IPS DF 6.9 (cell line): ENCODE results near the gene ZNF91.
"Not testable (repeated sequence)": the region's sequence is repeated elsewhere in the genome, so short reads cannot be mapped to it uniquely, and the experiment has no call there.

Experiments used
- DNase-seq: peaks from one replicate; pipeline ENCODE4 v3.0.0-alpha.2; 2013; ENCODE audit warnings: low read depth, low spot score
- H3K27ac ChIP-seq: one replicate; pipeline ENCODE4 v1.5.1; 2013; ENCODE audit warnings: low read length, control low read depth
- H3K27me3 ChIP-seq: 2 replicates; pipeline ENCODE4 v1.6.1; 2013; ENCODE audit warnings: mild to moderate bottlenecking, low read length; ENCODE audit not compliant: control insufficient read depth, insufficient read depth
- H3K36me3 ChIP-seq: 2 replicates; pipeline ENCODE4 v1.6.1; 2013; ENCODE audit warnings: low read length; ENCODE audit not compliant: control insufficient read depth, insufficient read depth
- H3K4me1 ChIP-seq: 2 replicates; pipeline ENCODE4 v1.6.1; 2013; ENCODE audit warnings: low read length; ENCODE audit not compliant: control insufficient read depth, insufficient read depth
- H3K4me3 ChIP-seq: 2 replicates; pipeline ENCODE4 v1.5.1; 2013; ENCODE audit warnings: mild to moderate bottlenecking, low read length
- H3K9me3 ChIP-seq: 2 replicates; pipeline ENCODE4 v1.6.1; 2013; ENCODE audit warnings: low read length, inconsistent platforms; ENCODE audit not compliant: control insufficient read depth, insufficient read depth
- WGBS: extraction: QIAGEN DNeasy Blood & Tissue Kit; methylation state at CpG from one replicate; pipeline ENCODE4 v1.1.7; 2013; ENCODE audit warnings: mixed read lengths, missing lambda C conversion rate; ENCODE audit not compliant: insufficient read length, insufficient coverage; 5-methylcytosine and 5-hydroxymethylcytosine counted together

ZNF91 gene

GRCh38 chr19:23310729-23311211, 84.5 kb downstream of the ZNF91 start:
- Histone ChIP-seq H3K9me3 (no peaks in the 10 kb centered on the region), H3K36me3 (no peaks in the 10 kb centered on the region), H3K27ac (no peak overlapping the region), H3K4me3 (no peak overlapping the region), H3K27me3 (no peaks in the 10 kb centered on the region), H3K4me1 (no peaks in the 10 kb centered on the region)
- no CpG with 5 or more reads among the region's 2 CpGs for WGBS
- DNase-seq: no peak

- no peaks in the 10 kb centered on the region for H3K27me3 ChIP-seq
- H3K36me3 ChIP-seq: no peaks in the 10 kb centered on the region
- no CpG with 5 or more reads among the region's 1 CpG for WGBS
- H3K9me3 ChIP-seq: no peaks in the 10 kb centered on the region
- no peak overlapping the region for H3K27ac ChIP-seq
- no peaks in the 10 kb centered on the region for H3K4me1 ChIP-seq
- H3K4me3 ChIP-seq: no peak overlapping the region
- no peak for DNase-seq
Measured at GRCh38 chr19:23309926-23310325, 85.3 kb downstream of the ZNF91 start.

GRCh38 chr19:23305555-23305954, 89.7 kb downstream of the ZNF91 start:
- Histone ChIP-seq H3K36me3 (no peaks in the 10 kb centered on the region), H3K9me3 (no peaks in the 10 kb centered on the region), H3K4me1 (no peaks in the 10 kb centered on the region), H3K27ac (no peak overlapping the region), H3K4me3 (no peak overlapping the region), H3K27me3 (no peaks in the 10 kb centered on the region)
- WGBS: no CpG with 5 or more reads among the region's 1 CpG
- DNase-seq: no peak

- DNase-seq: no peak
- Histone ChIP-seq H3K27ac (no peak overlapping the region), H3K4me3 (no peak overlapping the region), H3K27me3 (no peaks in the 10 kb centered on the region), H3K4me1 (no peaks in the 10 kb centered on the region), H3K36me3 (no peaks in the 10 kb centered on the region), H3K9me3 (no peaks in the 10 kb centered on the region)
- WGBS: no CpG with 5 or more reads among the region's 3 CpGs
Measured at GRCh38 chr19:23304238-23304637, 91.0 kb downstream of the ZNF91 start.

GRCh38 chr19:23294141-23294540, 101.1 kb downstream of the ZNF91 start:
- Histone ChIP-seq H3K27me3 (no peaks in the 10 kb centered on the region), H3K9me3 (no peaks in the 10 kb centered on the region), H3K27ac (no peak overlapping the region), H3K4me3 (no peak overlapping the region), H3K4me1 (no peaks in the 10 kb centered on the region), H3K36me3 (no peaks in the 10 kb centered on the region)
- WGBS: no CpG with 5 or more reads among the region's 4 CpGs
- DNase-seq: no peak

GRCh38 chr19:23289966-23290365, 105.3 kb downstream of the ZNF91 start:
- not testable (repeated sequence) for H3K27me3 ChIP-seq, H3K9me3 ChIP-seq, H3K36me3 ChIP-seq, H3K4me1 ChIP-seq, DNase-seq, H3K4me3 ChIP-seq, H3K27ac ChIP-seq
- WGBS: no CpG with 5 or more reads among the region's 26 CpGs
